Measurements from ENCODE around the gene LUZP2.

LUZP2 gene

GRCh38 chr11:24514219-24514594, 17.4 kb downstream of the LUZP2 start:
- TF ChIP-seq CTCF (IDR thresholded peaks at IDR 0.05; ENCODE audit: borderline replicate concordance, insufficient read depth, low read depth, low read length) = no peak
- no peak overlapping the region for H3K4me3 ChIP-seq (ENCODE audit: low read depth, low read length)

GRCh38 chr11:24515632-24516031, 18.8 kb downstream of the LUZP2 start:
- TF ChIP-seq CTCF (IDR thresholded peaks at IDR 0.05; ENCODE audit: borderline replicate concordance, insufficient read depth, low read depth, low read length) = no peak
- no peak overlapping the region for H3K4me3 ChIP-seq (ENCODE audit: low read depth, low read length)

GRCh38 chr11:24516638-24517037, 19.8 kb downstream of the LUZP2 start:
- H3K4me3 ChIP-seq (ENCODE audit: low read depth, low read length) = no peak overlapping the region
- no peak for TF ChIP-seq CTCF (IDR thresholded peaks at IDR 0.05; ENCODE audit: borderline replicate concordance, insufficient read depth, low read depth, low read length)

GRCh38 chr11:24521601-24522000, 24.7 kb downstream of the LUZP2 start:
- H3K4me3 ChIP-seq (ENCODE audit: low read depth, low read length) = no peak overlapping the region
- TF ChIP-seq CTCF (IDR thresholded peaks at IDR 0.05; ENCODE audit: borderline replicate concordance, insufficient read depth, low read depth, low read length) = no peak

- no peak for TF ChIP-seq CTCF (IDR thresholded peaks at IDR 0.05; ENCODE audit: borderline replicate concordance, insufficient read depth, low read depth, low read length)
- H3K4me3 ChIP-seq (ENCODE audit: low read depth, low read length) = no peak overlapping the region
Measured at GRCh38 chr11:24524156-24524555, 27.3 kb downstream of the LUZP2 start.

- TF ChIP-seq CTCF (IDR thresholded peaks at IDR 0.05; ENCODE audit: borderline replicate concordance, insufficient read depth, low read depth, low read length) = no peak
- H3K4me3 ChIP-seq (ENCODE audit: low read depth, low read length) = no peak overlapping the region
Measured at GRCh38 chr11:24531528-24531927, 34.7 kb downstream of the LUZP2 start.

- no peak for TF ChIP-seq CTCF (IDR thresholded peaks at IDR 0.05; ENCODE audit: borderline replicate concordance, insufficient read depth, low read depth, low read length)
- no peak overlapping the region for H3K4me3 ChIP-seq (ENCODE audit: low read depth, low read length)
Measured at GRCh38 chr11:24543771-24544170, 46.9 kb downstream of the LUZP2 start.

Measured in GM12875 (cell line).